ENCODE measurements around the gene ZNF358. TPM values are rescaled to one million over a fixed set of nuclear protein-coding genes. Genes with fewer than 3 reads are reported as not detected.

The ZNF358 gene
- total RNA-seq, 2 donors from 2014 or later = 37.8 to 56.2 TPM

Other genes starting within 250 kb of the ZNF358 start
- gene INSR, start 221.7 kb upstream of the ZNF358 start, total RNA-seq = 10 to 100 TPM; 81.9 to 84.9 TPM
- 100 to 1,000 TPM in 1 of 2 donors, 10 to 100 TPM in 1; 78.3 to 106 TPM for gene ARHGEF18, start 167.2 kb upstream of the ZNF358 start, total RNA-seq
- 10 to 100 TPM in 1 of 2 donors, 1 to 10 TPM in 1; 9.0 to 10.8 TPM for gene PEX11G, start 27.1 kb upstream of the ZNF358 start, total RNA-seq
- 10 to 100 TPM; 22.2 to 31.6 TPM for gene MCOLN1, start 6.5 kb downstream of the ZNF358 start, total RNA-seq
- gene PNPLA6, start 19.6 kb downstream of the ZNF358 start, total RNA-seq = 100 to 1,000 TPM in 1 of 2 donors, 10 to 100 TPM in 1; 87.8 to 107 TPM
- gene CAMSAP3, start 79.8 kb downstream of the ZNF358 start, total RNA-seq = 10 to 100 TPM; 51.1 to 52.4 TPM
- gene XAB2, start 113.4 kb downstream of the ZNF358 start, total RNA-seq = 10 to 100 TPM; 23.6 to 29.4 TPM
- gene PET100, start 113.7 kb downstream of the ZNF358 start, total RNA-seq = 100 to 1,000 TPM; 100 to 123 TPM
- under 1 TPM in 1 of 2 donors, not detected in 1; 0.73 TPM for gene PCP2, start 117.6 kb downstream of the ZNF358 start, total RNA-seq
- 100 to 1,000 TPM; 186 to 209 TPM for gene STXBP2, start 121.0 kb downstream of the ZNF358 start, total RNA-seq
- not detected for gene RETN, start 152.9 kb downstream of the ZNF358 start, total RNA-seq
- gene MCEMP1, start 161.0 kb downstream of the ZNF358 start, total RNA-seq = not detected
- gene TRAPPC5, start 164.7 kb downstream of the ZNF358 start, total RNA-seq = 100 to 1,000 TPM; 107 to 108 TPM
- under 1 TPM; 0.27 to 0.64 TPM for gene FCER2, start 186.0 kb downstream of the ZNF358 start, total RNA-seq
- 1 to 10 TPM in 1 of 2 donors, not detected in 1; 1.3 TPM for gene CLEC4G, start 216.0 kb downstream of the ZNF358 start, total RNA-seq
- gene CD209, start 231.4 kb downstream of the ZNF358 start, total RNA-seq = 10 to 100 TPM in 1 of 2 donors, 1 to 10 TPM in 1; 2.6 to 12.1 TPM
- not detected for gene CLEC4M, start 247.1 kb downstream of the ZNF358 start, total RNA-seq

Data from left colon (tissue), 2 donors.